Omental fat pad (tissue), 4 donors: Measurements from ENCODE around the gene SLAMF9. TPM values are rescaled to one million over a fixed set of nuclear protein-coding genes. Genes with fewer than 3 reads are reported as not detected.

Source experiments
- ATAC-seq: fragments of 150-250 bp; one replicate; pipeline ENCODE4 v1.9.1; 2016; ENCODE audit warnings: mild to moderate bottlenecking, moderate library complexity; ENCODE audit not compliant: low FRiP score
- DNase-seq: peaks from one replicate; pipeline ENCODE4 v3.0.0-alpha.2; 2019; ENCODE audit warnings: low spot score
- CTCF ChIP-seq, 3 donors: fragments of 450-650 bp; IDR thresholded peaks; one replicate each; pipeline ENCODE4 v1.5.1; 2016 to 2017; ENCODE audit warnings: antibody characterized with exemption in 3 of 3, mild to moderate bottlenecking in 3 of 3, moderate library complexity in 2 of 3
- total RNA-seq, 4 donors: library from RNA; depleted of rRNA; stranded (reverse); fragments of >200 nt; gene quantifications; one replicate each; pipeline ENCODE4 v1.1.0, GENCODE V29; 2016

Gene SLAMF9
- total RNA-seq, 4 donors from 2014 or later, result 0.56 to 7.2 (median 1.0) TPM; not detected in 1

- ATAC-seq, result no peak
- DNase-seq, result no peak
- TF ChIP-seq CTCF (IDR thresholded peaks at IDR 0.05), result no peak
Measured at GRCh38 chr1:159958719-159959380, 4.8 kb upstream of the SLAMF9 start.

GRCh38 chr1:159957824-159958268 is 3.8 kb upstream of the SLAMF9 start:
- no peak for TF ChIP-seq CTCF (IDR thresholded peaks at IDR 0.05)
- DNase-seq, result no peak
- no peak for ATAC-seq

GRCh38 chr1:159955456-159955855 is 1.4 kb upstream of the SLAMF9 start:
- ATAC-seq, result no peak
- TF ChIP-seq CTCF (IDR thresholded peaks at IDR 0.05), result no peak

GRCh38 chr1:159952932-159953331 is 1.1 kb downstream of the SLAMF9 start:
- DNase-seq (no peak), ATAC-seq (no peak)
- no peak for TF ChIP-seq CTCF (IDR thresholded peaks at IDR 0.05)

More at GRCh38 chr1:159955456-159955855, 1.4 kb upstream of the SLAMF9 start:
- DNase-seq, result no peak

GRCh38 chr1:159951551-159951950 is 2.5 kb downstream of the SLAMF9 start:
- no peak for DNase-seq
- TF ChIP-seq CTCF (IDR thresholded peaks at IDR 0.05), result no peak
- no peak for ATAC-seq

GRCh38 chr1:159951016-159951415 is 3.0 kb downstream of the SLAMF9 start:
- DNase-seq (no peak), ATAC-seq (no peak)
- no peak for TF ChIP-seq CTCF (IDR thresholded peaks at IDR 0.05)

- TF ChIP-seq CTCF (IDR thresholded peaks at IDR 0.05), result no peak
- DNase-seq, result no peak
- ATAC-seq, result no peak
Measured at GRCh38 chr1:159949981-159950381, 4.1 kb downstream of the SLAMF9 start.
